Adrenal gland (tissue), 12 donors: ENCODE data around the gene NR2F2. TPM values are rescaled to one million over a fixed set of nuclear protein-coding genes. Genes with fewer than 3 reads are reported as not detected.

Experiments
- DNase-seq, 7 donors: peaks; one replicate each; pipeline ENCODE4 v3.0.0-alpha.2; 2019 to 2020
- H3K27ac ChIP-seq, 5 donors: fragments of 200-600 bp; sonication (generic) in 4 of 5; 1 replicate in 3 of 5; 2 replicates in 2 of 5; pipeline versions ENCODE4 v1.5.1 to v1.8.0; 2016 to 2020; ENCODE audit warnings: mild to moderate bottlenecking in 1 of 5
- H3K27me3 ChIP-seq: fragments of 200-600 bp; 2 replicates; pipeline ENCODE4 v1.8.0; 2021
- H3K36me3 ChIP-seq, 2 donors: fragments of 200-600 bp; replicated peaks in 1 of 2; 1 replicate in 1 of 2; 2 replicates in 1 of 2; pipeline versions ENCODE4 v1.5.1 to v1.8.0; 2018 to 2022
- H3K4me1 ChIP-seq, 2 donors: fragments of 200-600 bp; replicated peaks in 1 of 2; 1 replicate in 1 of 2; 2 replicates in 1 of 2; pipeline versions ENCODE4 v1.5.1 to v1.8.0; 2018 to 2021
- H3K4me3 ChIP-seq, 4 donors: fragments of 200-600 bp; sonication (generic) in 3 of 4; one replicate each; pipeline ENCODE4 v1.5.1; 2016 to 2018
- H3K9me3 ChIP-seq, 3 donors: fragments of 200-600 bp; sonication (generic) in 1 of 3; replicated peaks in 1 of 3; 1 replicate in 2 of 3; 2 replicates in 1 of 3; pipeline versions ENCODE4 v1.5.1 to v1.8.0; 2016 to 2021
- CTCF ChIP-seq, 6 experiments: fragments of 450-650 bp in 4 of 6; fragments of 200-600 bp in 2 of 6; sonication (generic) in 1 of 6; IDR thresholded peaks; 1 replicate in 5 of 6; 2 replicates in 1 of 6; pipeline versions ENCODE4 v1.5.1 to v1.8.0; 2016 to 2021; ENCODE audit warnings: antibody characterized with exemption in 6 of 6, mild to moderate bottlenecking in 2 of 6, moderate library complexity in 1 of 6
- POLR2A ChIP-seq, 2 donors: fragments of 450-650 bp; IDR thresholded peaks; one replicate each; pipeline ENCODE4 v1.6.1; 2017; ENCODE audit warnings: antibody characterized with exemption in 2 of 2, mild to moderate bottlenecking in 2 of 2, moderate library complexity in 1 of 2
- WGBS, 4 donors: extraction: QIAGEN DNeasy Blood & Tissue Kit in 2 of 4; methylation state at CpG; one replicate each; pipeline versions ENCODE4 v1.1.5 to v1.1.7; 2013 to 2017; 5-methylcytosine and 5-hydroxymethylcytosine counted together
- intact Hi-C, 2 donors: fragments of 100-400 bp; cut with DNase I; formaldehyde crosslinking; loops; one replicate each; pipeline versions ENCODE4 v1.14.1 to v1.15.0; 2022 to 2023
- polyA plus RNA-seq, 3 donors: library from polyadenylated mRNA; stranded (reverse); fragments of 200-250 nt in 2 of 3; fragments of 350-450 nt in 1 of 3; fragmentation: Illumina TruSeq in 1 of 3; extraction: RNeasy Lipid Tissue Mini Kit (QIAGEN cat#74804) in 1 of 3; gene quantifications; one replicate each; pipeline ENCODE4 v1.2.3, GENCODE V29; 2013 to 2014
- total RNA-seq, 9 donors: library from RNA; depleted of rRNA in 4 of 9; stranded (reverse); fragments of >200 nt in 4 of 9; fragments of 120-200 nt in 1 of 9; fragmentation: NEBNext Ultra II Directional in 1 of 9; extraction: Animal tissue kit (Norgen Biotek cat#: 25700) in 1 of 9; gene quantifications; one replicate each; pipeline versions ENCODE4 v1.1.0 to v1.2.4, GENCODE V29; 2013 to 2023
- donor health status: healthy with polysubstance abuse.
- donor health status: Bipolar disorder and iron deficiency.
- donor health status: DM: yes; HTN: yes; CAD: no.
- donor health status: DM: no; HTN: no; CAD: no.
- donor health status: DM: no; HTN: no; CAD: no.
- donor health status: DM: yes; HTN: yes; CAD: no.

NR2F2 gene
- total and polyA plus RNA-seq, 12 donors: 13.9 to 113 (median 47.1) TPM

- intact Hi-C loops: loop anchor here in 1 of 2 donors (10.0 kb wide), 1 partner anchor 881 kb away; no protein-coding TSS in a partner anchor
- Histone ChIP-seq H3K27ac (peak overlapping the region in 4 of 5 donors; percentile 83 to 93 (median 88)), H3K4me1 (peaks cover 19 to 39% of the 10 kb centered on the region in 2 donors), H3K36me3 (no peaks in the 10 kb centered on the region), H3K4me3 (peak overlapping the region in 1 of 4 donors; percentile 62), H3K27me3 (no peaks in the 10 kb centered on the region), H3K9me3 (no peaks in the 10 kb centered on the region)
- TF ChIP-seq POLR2A (IDR thresholded peaks at IDR 0.05) (no peak), CTCF (IDR thresholded peaks at IDR 0.05) (no peak)
- WGBS, 4 donors: 50 to 64% (median 56%) methylated on average over 22 to 25 of the region's 25 CpGs
- DNase-seq: no peak
Measured at GRCh38 chr15:96353416-96353929, 23.0 kb downstream of the NR2F2 start.

- peaks cover 19 to 37% of the 10 kb centered on the region in 2 donors for H3K4me1 ChIP-seq
- H3K9me3 ChIP-seq: no peaks in the 10 kb centered on the region
- H3K27ac ChIP-seq: peak overlapping the region in 4 of 5 donors; percentile 83 to 93 (median 86)
- H3K27me3 ChIP-seq: no peaks in the 10 kb centered on the region
- H3K36me3 ChIP-seq: no peaks in the 10 kb centered on the region
- H3K4me3 ChIP-seq: peak overlapping the region in 3 of 4 donors; percentile 53 to 62 (median 57)
- intact Hi-C loops: loop anchor here in 1 of 2 donors (10.0 kb wide), 1 partner anchor 881 kb away; no protein-coding TSS in a partner anchor
- 0 to 10% (median 7%) methylated on average over 2 to 67 of the region's 67 CpGs for WGBS, 4 donors
- TF ChIP-seq POLR2A (IDR thresholded peaks at IDR 0.05) (no peak), CTCF (IDR thresholded peaks at IDR 0.05) (peak in 5 of 6 experiments; percentile 16 to 52 (median 37))
- DNase-seq: peak in 5 of 7 donors; percentile 39 to 63 (median 46)
Measured at GRCh38 chr15:96353930-96354730, 23.6 kb downstream of the NR2F2 start.

- Histone ChIP-seq H3K27me3 (no peaks in the 10 kb centered on the region), H3K4me3 (peak overlapping the region in 3 of 4 donors; percentile 53 to 62 (median 57)), H3K9me3 (no peaks in the 10 kb centered on the region), H3K36me3 (no peaks in the 10 kb centered on the region), H3K27ac (peak overlapping the region in 4 of 5 donors; percentile 83 to 93 (median 86)), H3K4me1 (peaks cover 22 to 43% of the 10 kb centered on the region in 2 donors)
- intact Hi-C loops: loop anchor here in 1 of 2 donors (10.0 kb wide), 1 partner anchor 880 kb away; no protein-coding TSS in a partner anchor
- peak in 3 of 7 donors; percentile 45 to 68 (median 61) for DNase-seq
- WGBS, 4 donors: 6 to 11% (median 8%) methylated on average over 15 of the region's 15 CpGs
- TF ChIP-seq CTCF (IDR thresholded peaks at IDR 0.05) (peak; percentile 46 to 83 (median 69)), POLR2A (IDR thresholded peaks at IDR 0.05) (peak in 1 of 2 donors; percentile 71)
Measured at GRCh38 chr15:96354731-96355567, 24.4 kb downstream of the NR2F2 start.
